Hepatocyte (in vitro differentiated cells): ENCODE results near the gene ADH1B. TPM values are rescaled to one million over a fixed set of nuclear protein-coding genes. Genes with fewer than 3 reads are reported as not detected.

ENCODE experiments used
- DNase-seq: peaks from one replicate; pipeline ENCODE4 v3.0.0-alpha.2; 2016; ENCODE audit warnings: low spot score
- H2AFZ ChIP-seq: fragments of 200-600 bp; sonication (generic); 2 replicates; pipeline ENCODE4 v1.6.0; 2016; ENCODE audit warnings: antibody characterized with exemption, mild to moderate bottlenecking
- H3K27ac ChIP-seq: fragments of 200-600 bp; sonication (generic); 2 replicates; pipeline ENCODE4 v1.5.1; 2016; ENCODE audit warnings: mild to moderate bottlenecking
- H3K27me3 ChIP-seq: fragments of 200-600 bp; sonication (generic); 2 replicates; pipeline ENCODE4 v1.6.1; 2016
- H3K36me3 ChIP-seq: fragments of 200-600 bp; sonication (generic); replicated peaks from 2 replicates; pipeline ENCODE4 v1.5.1; 2016; ENCODE audit warnings: low read depth; ENCODE audit not compliant: insufficient read depth
- H3K4me1 ChIP-seq: fragments of 200-600 bp; sonication (generic); 2 replicates; pipeline ENCODE4 v1.5.1; 2016; ENCODE audit warnings: mild to moderate bottlenecking, moderate library complexity; ENCODE audit not compliant: insufficient read depth
- H3K4me2 ChIP-seq: fragments of 200-600 bp; sonication (generic); 2 replicates; pipeline ENCODE4 v1.6.0; 2016
- H3K4me3 ChIP-seq: fragments of 200-600 bp; sonication (generic); 2 replicates; pipeline ENCODE4 v1.5.1; 2016; ENCODE audit warnings: mild to moderate bottlenecking
- H3K79me2 ChIP-seq: fragments of 200-600 bp; sonication (generic); 2 replicates; pipeline ENCODE4 v1.6.0; 2017; ENCODE audit warnings: mild to moderate bottlenecking
- H3K9me2 ChIP-seq: fragments of 200-600 bp; sonication (generic); replicated peaks from 2 replicates; pipeline ENCODE4 v1.6.0; 2017; ENCODE audit warnings: mild to moderate bottlenecking; ENCODE audit not compliant: insufficient read depth
- H3K9me3 ChIP-seq: fragments of 200-600 bp; sonication (generic); 2 replicates; pipeline ENCODE4 v1.5.1; 2016; ENCODE audit warnings: low read depth, mild to moderate bottlenecking
- H4K20me1 ChIP-seq: fragments of 200-600 bp; sonication (generic); 2 replicates; pipeline ENCODE4 v1.6.0; 2016; ENCODE audit warnings: mild to moderate bottlenecking; ENCODE audit not compliant: insufficient read depth, poor library complexity, severe bottlenecking
- EZH2 ChIP-seq: fragments of 200-600 bp; sonication (generic); IDR thresholded peaks from 2 replicates; pipeline ENCODE4 v1.6.1; 2016; ENCODE audit warnings: antibody characterized with exemption, mild to moderate bottlenecking, borderline replicate concordance
- EZH2phosphoT487 ChIP-seq: fragments of 200-600 bp; sonication (generic); IDR thresholded peaks from one replicate; pipeline ENCODE4 v1.6.1; 2018; ENCODE audit warnings: antibody characterized with exemption, mild to moderate bottlenecking, low read depth, moderate library complexity; ENCODE audit not compliant: unreplicated experiment, severe bottlenecking
- WGBS: methylation state at CpG from one replicate; pipeline ENCODE4 v1.1.6; 2016; ENCODE audit warnings: low lambda C conversion rate; ENCODE audit errors: missing lambda C conversion rate; 5-methylcytosine and 5-hydroxymethylcytosine counted together
- polyA plus RNA-seq: library from polyadenylated mRNA; unstranded; fragments of >200 nt; fragmentation: Nextera tagmentation; extraction: Ambion mirVana; gene quantifications from 2 replicates; pipeline ENCODE4 v1.2.1, GENCODE V29; 2016
- total RNA-seq: library from RNA; depleted of rRNA; stranded (reverse); fragments of >200 nt; gene quantifications from 2 replicates; pipeline ENCODE4 v1.2.3, GENCODE V29; 2014
- TF ChIP-seq, protein P1 (sequence below): fragments of 200-600 bp; sonication (generic); IDR thresholded peaks from 2 replicates; pipeline ENCODE4 v1.5.1; 2016; ENCODE audit warnings: antibody characterized with exemption, mild to moderate bottlenecking; ENCODE audit not compliant: poor library complexity

Gene ADH1B
- total and polyA plus RNA-seq, 2 experiments from 2014 or later: 4.4 to 8.2 TPM

DNA sequence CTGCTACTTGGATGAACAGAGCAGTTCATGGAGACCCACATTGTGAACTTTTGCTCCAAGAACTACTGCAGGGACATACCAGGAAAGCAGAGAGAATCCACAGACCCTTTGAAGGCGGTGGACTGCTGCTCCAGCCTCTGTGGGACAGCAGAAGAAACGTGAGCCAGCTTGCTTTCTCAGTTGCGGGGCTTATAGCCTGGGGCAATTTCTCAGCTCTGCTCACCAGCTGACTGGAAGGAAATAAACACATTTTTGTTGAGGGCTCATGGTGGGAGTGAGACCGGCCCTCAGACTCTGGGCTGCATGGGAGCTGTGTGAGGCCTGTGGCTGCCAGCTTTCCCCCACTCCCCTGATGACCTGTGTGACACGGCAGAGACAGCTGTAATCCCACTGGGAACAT is 27.8 kb downstream of the ADH1B start:
- no peak overlapping the region for H3K4me2 ChIP-seq
- no peak overlapping the region for H3K4me3 ChIP-seq
- no peaks in the 10 kb centered on the region for H3K79me2 ChIP-seq
- no peak overlapping the region for H2AFZ ChIP-seq
- TF ChIP-seq EZH2phosphoT487 (no peak), EZH2 (no peak)
- TF ChIP-seq, protein P1, sequence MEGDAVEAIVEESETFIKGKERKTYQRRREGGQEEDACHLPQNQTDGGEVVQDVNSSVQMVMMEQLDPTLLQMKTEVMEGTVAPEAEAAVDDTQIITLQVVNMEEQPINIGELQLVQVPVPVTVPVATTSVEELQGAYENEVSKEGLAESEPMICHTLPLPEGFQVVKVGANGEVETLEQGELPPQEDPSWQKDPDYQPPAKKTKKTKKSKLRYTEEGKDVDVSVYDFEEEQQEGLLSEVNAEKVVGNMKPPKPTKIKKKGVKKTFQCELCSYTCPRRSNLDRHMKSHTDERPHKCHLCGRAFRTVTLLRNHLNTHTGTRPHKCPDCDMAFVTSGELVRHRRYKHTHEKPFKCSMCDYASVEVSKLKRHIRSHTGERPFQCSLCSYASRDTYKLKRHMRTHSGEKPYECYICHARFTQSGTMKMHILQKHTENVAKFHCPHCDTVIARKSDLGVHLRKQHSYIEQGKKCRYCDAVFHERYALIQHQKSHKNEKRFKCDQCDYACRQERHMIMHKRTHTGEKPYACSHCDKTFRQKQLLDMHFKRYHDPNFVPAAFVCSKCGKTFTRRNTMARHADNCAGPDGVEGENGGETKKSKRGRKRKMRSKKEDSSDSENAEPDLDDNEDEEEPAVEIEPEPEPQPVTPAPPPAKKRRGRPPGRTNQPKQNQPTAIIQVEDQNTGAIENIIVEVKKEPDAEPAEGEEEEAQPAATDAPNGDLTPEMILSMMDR: no peak
- no peaks in the 10 kb centered on the region for H3K27me3 ChIP-seq
- no peaks in the 10 kb centered on the region for H3K4me1 ChIP-seq
- H4K20me1 ChIP-seq: no peaks in the 10 kb centered on the region
- DNase-seq: no peak
- H3K9me2 ChIP-seq: no peaks in the 10 kb centered on the region
- H3K27ac ChIP-seq: no peak overlapping the region
- H3K9me3 ChIP-seq: no peaks in the 10 kb centered on the region
- H3K36me3 ChIP-seq: no peaks in the 10 kb centered on the region
- 71% methylated on average over 5 of the region's 5 CpGs for WGBS

DNA sequence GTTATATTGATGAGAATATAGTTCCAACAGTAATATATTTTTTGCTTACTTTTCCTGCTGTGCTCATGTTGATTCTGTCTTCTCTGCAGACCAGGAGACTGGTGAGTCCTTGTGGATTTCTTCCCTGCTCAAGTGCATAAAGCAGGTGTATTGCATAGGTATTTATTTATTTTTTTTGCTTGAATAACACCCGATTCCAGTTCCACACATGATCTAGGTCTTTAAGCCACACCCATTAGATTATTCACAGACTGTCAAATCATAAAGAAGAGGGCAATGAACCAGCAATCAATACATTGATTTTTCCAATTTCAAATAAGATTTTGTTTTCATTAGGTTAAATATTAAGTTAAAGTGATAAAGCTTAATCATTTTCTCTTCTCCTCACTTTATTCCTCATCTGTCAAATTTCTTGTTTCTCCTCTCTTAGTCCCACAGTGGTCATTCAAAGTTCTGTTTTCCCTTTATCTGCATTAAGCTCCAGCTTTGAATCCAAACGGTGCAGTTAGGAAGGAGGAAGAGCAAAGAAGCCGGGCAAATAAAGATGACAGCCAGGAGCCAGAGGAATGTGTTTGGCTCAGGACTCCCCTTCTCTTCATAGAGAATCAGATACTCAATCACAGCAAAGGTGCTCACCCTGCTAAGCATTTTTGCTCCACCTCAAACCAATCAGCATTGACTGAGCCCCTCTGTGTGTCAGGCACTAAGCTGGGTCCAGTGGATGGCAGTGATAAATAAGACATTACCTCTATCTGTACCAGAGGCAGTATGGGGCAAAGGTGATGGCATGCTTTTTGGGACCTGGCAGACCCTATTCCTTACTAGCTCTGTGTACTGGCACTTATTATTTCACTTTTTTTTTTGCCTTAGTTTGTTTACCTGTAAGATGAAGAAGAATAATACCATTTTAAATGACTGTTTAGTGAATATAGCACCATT is 30.1 kb downstream of the ADH1B start, which contains the start of gene ADH1A:
Gene ADH1A, minus strand, starts transcription at position 138 of the 939 bp plus-strand sequence. Its CDS starts 71 bp downstream, at position 67.
- no peak for DNase-seq
- Histone ChIP-seq H3K9me2 (no peaks in the 10 kb centered on the region), H3K27ac (no peak within 1 kb of the TSS), H3K4me1 (no peaks in the 10 kb centered on the region), H3K36me3 (no peaks in the 10 kb centered on the region), H3K79me2 (no peaks in the 10 kb centered on the region), H3K4me3 (no peak within 1 kb of the TSS), H4K20me1 (no peaks in the 10 kb centered on the region), H3K27me3 (no peaks in the 10 kb centered on the region), H3K4me2 (no peak within 1 kb of the TSS), H2AFZ (no peak within 1 kb of the TSS), H3K9me3 (no peaks in the 10 kb centered on the region)
- TF ChIP-seq, protein P1: no peak
- TF ChIP-seq EZH2phosphoT487 (no peak), EZH2 (no peak)
- 60% methylated on average over 3 of the region's 3 CpGs for WGBS

DNA sequence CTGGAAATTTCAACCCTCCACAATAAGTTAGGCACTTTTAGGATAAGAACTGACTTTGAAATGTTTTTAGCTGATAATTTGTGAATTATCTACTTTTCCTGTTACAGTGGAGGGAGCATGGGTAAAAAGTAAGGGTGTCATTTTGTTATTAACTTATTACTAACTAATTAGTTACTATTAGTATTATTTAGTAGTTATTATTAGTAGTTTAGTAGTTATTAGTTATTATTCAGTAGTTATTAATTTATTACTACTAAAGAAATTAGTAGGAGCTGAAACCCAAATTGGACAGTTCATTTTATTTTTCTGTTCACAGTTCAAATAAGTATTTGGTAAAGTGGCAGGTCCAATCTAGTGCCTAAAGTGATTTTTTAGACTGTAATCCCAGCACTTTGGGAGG is 35.8 kb downstream of the ADH1B start:
- Histone ChIP-seq H3K27ac (no peak overlapping the region), H3K4me3 (no peak overlapping the region), H3K36me3 (no peaks in the 10 kb centered on the region), H3K4me1 (no peaks in the 10 kb centered on the region), H3K79me2 (no peaks in the 10 kb centered on the region), H3K9me2 (no peaks in the 10 kb centered on the region), H4K20me1 (no peaks in the 10 kb centered on the region), H2AFZ (no peak overlapping the region), H3K9me3 (no peaks in the 10 kb centered on the region), H3K4me2 (no peak overlapping the region), H3K27me3 (no peaks in the 10 kb centered on the region)
- DNase-seq: no peak
- TF ChIP-seq EZH2phosphoT487: no peak

DNA sequence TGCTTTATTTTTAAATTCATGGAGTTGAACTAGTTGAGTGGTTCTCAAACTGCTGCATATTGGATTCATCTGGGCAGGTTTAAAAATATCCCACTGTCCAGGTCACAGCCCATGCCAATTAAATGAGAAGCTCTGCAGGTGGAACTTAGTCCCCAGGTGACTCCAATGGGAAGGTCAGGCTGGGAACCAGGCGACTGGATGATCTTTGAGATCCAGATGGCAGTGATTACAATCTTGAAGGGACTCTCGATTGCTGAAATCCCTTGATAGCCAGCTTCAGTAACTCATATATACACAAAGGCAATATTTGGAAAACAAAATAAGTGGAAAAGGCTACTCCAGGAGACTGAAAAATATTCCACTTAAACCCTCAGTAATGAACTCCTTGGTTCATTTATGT is 38.5 kb downstream of the ADH1B start:
- DNase-seq: no peak
- WGBS: 91% methylated on average over 2 of the region's 2 CpGs
- TF ChIP-seq, protein P1: no peak
- TF ChIP-seq EZH2phosphoT487: no peak
- TF ChIP-seq EZH2: no peak
- no peak overlapping the region for H3K4me2 ChIP-seq
- no peaks in the 10 kb centered on the region for H4K20me1 ChIP-seq
- no peaks in the 10 kb centered on the region for H3K9me3 ChIP-seq
- no peak overlapping the region for H3K4me3 ChIP-seq
- H3K79me2 ChIP-seq: no peaks in the 10 kb centered on the region
- no peaks in the 10 kb centered on the region for H3K4me1 ChIP-seq
- H3K36me3 ChIP-seq: no peaks in the 10 kb centered on the region
- no peak overlapping the region for H3K27ac ChIP-seq
- no peaks in the 10 kb centered on the region for H3K27me3 ChIP-seq
- H3K9me2 ChIP-seq: no peaks in the 10 kb centered on the region
- no peak overlapping the region for H2AFZ ChIP-seq
